ENCODE data around the gene PDF. TPM values are rescaled to one million over a fixed set of nuclear protein-coding genes. Genes with fewer than 3 reads are reported as not detected.

The PDF gene
- polyA plus RNA-seq, 1 experiment, result 4.0 TPM

DNA sequence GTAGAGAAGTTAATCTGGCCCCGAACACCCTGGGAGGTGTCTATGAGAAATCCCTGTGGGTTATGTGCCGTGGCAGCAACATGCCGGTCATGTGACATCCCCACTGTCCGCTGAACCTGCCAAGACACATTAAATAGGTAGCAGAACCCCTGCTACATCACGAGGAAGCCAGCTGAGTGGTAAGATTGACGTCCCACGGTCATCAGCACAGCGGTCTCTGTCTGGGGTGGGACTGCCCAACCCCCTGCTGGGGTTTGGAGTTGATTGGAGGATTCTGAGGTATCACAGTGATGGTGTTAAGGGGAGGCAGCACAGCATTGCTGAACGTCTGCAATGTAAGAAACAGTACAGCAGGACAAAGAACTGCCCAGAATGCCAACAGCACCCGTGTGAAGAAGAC lies 19.1 kb upstream of the PDF start:
- no peak for DNase-seq (ENCODE audit: low read depth)
- TF ChIP-seq, protein P1, sequence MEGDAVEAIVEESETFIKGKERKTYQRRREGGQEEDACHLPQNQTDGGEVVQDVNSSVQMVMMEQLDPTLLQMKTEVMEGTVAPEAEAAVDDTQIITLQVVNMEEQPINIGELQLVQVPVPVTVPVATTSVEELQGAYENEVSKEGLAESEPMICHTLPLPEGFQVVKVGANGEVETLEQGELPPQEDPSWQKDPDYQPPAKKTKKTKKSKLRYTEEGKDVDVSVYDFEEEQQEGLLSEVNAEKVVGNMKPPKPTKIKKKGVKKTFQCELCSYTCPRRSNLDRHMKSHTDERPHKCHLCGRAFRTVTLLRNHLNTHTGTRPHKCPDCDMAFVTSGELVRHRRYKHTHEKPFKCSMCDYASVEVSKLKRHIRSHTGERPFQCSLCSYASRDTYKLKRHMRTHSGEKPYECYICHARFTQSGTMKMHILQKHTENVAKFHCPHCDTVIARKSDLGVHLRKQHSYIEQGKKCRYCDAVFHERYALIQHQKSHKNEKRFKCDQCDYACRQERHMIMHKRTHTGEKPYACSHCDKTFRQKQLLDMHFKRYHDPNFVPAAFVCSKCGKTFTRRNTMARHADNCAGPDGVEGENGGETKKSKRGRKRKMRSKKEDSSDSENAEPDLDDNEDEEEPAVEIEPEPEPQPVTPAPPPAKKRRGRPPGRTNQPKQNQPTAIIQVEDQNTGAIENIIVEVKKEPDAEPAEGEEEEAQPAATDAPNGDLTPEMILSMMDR (IDR thresholded peaks at IDR 0.05; ENCODE audit: insufficient read depth, low read depth, low read length), result no peak
- CTCF ChIA-PET, result no interaction called here

DNA sequence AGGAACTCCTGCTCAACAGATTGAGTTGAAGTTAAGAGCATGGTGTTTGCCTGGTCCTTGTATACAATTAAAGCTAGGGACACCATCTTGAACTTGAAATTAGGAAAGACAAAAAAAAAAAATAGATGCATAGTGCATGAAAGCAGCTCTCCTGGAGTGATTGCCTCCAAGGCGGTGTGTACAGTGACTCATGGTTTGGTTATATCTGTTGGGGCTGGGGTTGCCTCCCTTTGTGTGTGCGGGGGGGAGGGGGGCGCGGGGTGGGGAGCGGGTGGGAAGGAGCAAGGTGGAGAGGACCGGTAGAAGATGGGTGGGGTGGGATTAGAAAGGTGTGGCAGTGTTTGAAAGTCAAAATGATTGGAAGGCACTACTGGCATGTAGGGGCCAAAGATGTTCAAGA lies 17.8 kb upstream of the PDF start:
- CTCF ChIA-PET, result no interaction called here
- POLR2A ChIA-PET, result no interaction called here
- TF ChIP-seq, protein P1 (IDR thresholded peaks at IDR 0.05; ENCODE audit: insufficient read depth, low read depth, low read length), result no peak
- no peaks in the 10 kb centered on the region for H3K36me3 ChIP-seq (ENCODE audit: control insufficient read depth, insufficient read depth, low read length)
- no peak overlapping the region for H3K4me3 ChIP-seq (ENCODE audit: low read depth, low read length)
- DNase-seq (ENCODE audit: low read depth), result no peak
- H3K27me3 ChIP-seq (ENCODE audit: control insufficient read depth, insufficient read depth, low read length), result no peaks in the 10 kb centered on the region

More for the DNA sequence above, 19.1 kb upstream of the PDF start:
- H3K36me3 ChIP-seq (ENCODE audit: control insufficient read depth, insufficient read depth, low read length), result no peaks in the 10 kb centered on the region
- H3K4me3 ChIP-seq (ENCODE audit: low read depth, low read length), result no peak overlapping the region
- H3K27me3 ChIP-seq (ENCODE audit: control insufficient read depth, insufficient read depth, low read length), result no peaks in the 10 kb centered on the region
- POLR2A ChIA-PET, result no interaction called here

GRCh38 chr16:69346683-69347082 lies 16.3 kb upstream of the PDF start:
- TF ChIP-seq, protein P1 (IDR thresholded peaks at IDR 0.05; ENCODE audit: insufficient read depth, low read depth, low read length), result no peak
- Histone ChIP-seq H3K36me3 (ENCODE audit: control insufficient read depth, insufficient read depth, low read length) (no peaks in the 10 kb centered on the region), H3K27me3 (ENCODE audit: control insufficient read depth, insufficient read depth, low read length) (no peaks in the 10 kb centered on the region), H3K4me3 (ENCODE audit: low read depth, low read length) (no peak overlapping the region)
- CTCF ChIA-PET, result interaction anchor here (0.6 kb wide), 1 partner anchor 50 kb away, joined by 3 read pairs; no protein-coding TSS in a partner anchor
- no peak for DNase-seq (ENCODE audit: low read depth)
- POLR2A ChIA-PET, result no interaction called here

GRCh38 chr16:69345923-69346322 lies 15.5 kb upstream of the PDF start:
- Histone ChIP-seq H3K4me3 (ENCODE audit: low read depth, low read length) (no peak overlapping the region), H3K36me3 (ENCODE audit: control insufficient read depth, insufficient read depth, low read length) (peaks cover 2% of the 10 kb centered on the region; the same call in 1 of the 2 replicates), H3K27me3 (ENCODE audit: control insufficient read depth, insufficient read depth, low read length) (no peaks in the 10 kb centered on the region)
- POLR2A ChIA-PET, result no interaction called here
- CTCF ChIA-PET, result no interaction called here
- no peak for DNase-seq (ENCODE audit: low read depth)
- TF ChIP-seq, protein P1 (IDR thresholded peaks at IDR 0.05; ENCODE audit: insufficient read depth, low read depth, low read length), result no peak

GRCh38 chr16:69344171-69344570 lies 13.8 kb upstream of the PDF start:
- Histone ChIP-seq H3K36me3 (ENCODE audit: control insufficient read depth, insufficient read depth, low read length) (peaks cover 2% of the 10 kb centered on the region; the same call in 1 of the 2 replicates), H3K27me3 (ENCODE audit: control insufficient read depth, insufficient read depth, low read length) (no peaks in the 10 kb centered on the region), H3K4me3 (ENCODE audit: low read depth, low read length) (no peak overlapping the region)
- ChIA-PET CTCF (no interaction called here), POLR2A (no interaction called here)
- DNase-seq (ENCODE audit: low read depth), result no peak
- TF ChIP-seq, protein P1 (IDR thresholded peaks at IDR 0.05; ENCODE audit: insufficient read depth, low read depth, low read length), result no peak

Data from BJ (cell line).